DND-41 (cell line): ENCODE measurements around the gene PYGB.

Source experiments
- ATAC-seq: fragments of 200-7000 bp; cut with Tn5 transposase; 3 replicates; pipeline ENCODE4 v1.9.1; 2021; ENCODE audit warnings: low read depth; ENCODE audit not compliant: insufficient read depth
- DNase-seq: peaks from one replicate; pipeline ENCODE4 v3.0.0-alpha.2; 2020
- H2AFZ ChIP-seq: 2 replicates; pipeline ENCODE4 v1.6.0; 2012; ENCODE audit warnings: low read depth, low read length
- H3K27ac ChIP-seq: 2 replicates; pipeline ENCODE4 v1.5.1; 2012; ENCODE audit warnings: low read length, inconsistent platforms
- H3K27me3 ChIP-seq: fragments of 200-600 bp; sonication (generic); 2 replicates; pipeline ENCODE4 v1.6.0; 2012; ENCODE audit warnings: low read length, mild to moderate bottlenecking, inconsistent platforms; ENCODE audit not compliant: insufficient read depth, poor library complexity
- H3K36me3 ChIP-seq: 2 replicates; pipeline ENCODE4 v1.5.1; 2012; ENCODE audit warnings: low read length, inconsistent platforms; ENCODE audit not compliant: insufficient read depth
- H3K4me1 ChIP-seq: 2 replicates; pipeline ENCODE4 v1.5.1; 2012; ENCODE audit warnings: mild to moderate bottlenecking, low read length; ENCODE audit not compliant: insufficient read depth
- H3K4me2 ChIP-seq: 2 replicates; pipeline ENCODE4 v1.6.0; 2012; ENCODE audit warnings: mild to moderate bottlenecking, moderate library complexity, low read length, inconsistent platforms; ENCODE audit not compliant: insufficient read depth
- H3K4me3 ChIP-seq, 2 experiments: fragments of 200-600 bp in 1 of 2; shearing (Covaris generic) in 1 of 2; 2 replicates each; pipeline ENCODE4 v1.5.1; 2012 to 2016; ENCODE audit warnings: inconsistent platforms in 2 of 2, low read length in 2 of 2, mild to moderate bottlenecking in 2 of 2, low read depth in 1 of 2, moderate library complexity in 1 of 2
- H3K79me2 ChIP-seq: 2 replicates; pipeline ENCODE4 v1.6.0; 2012; ENCODE audit warnings: low read length, inconsistent platforms; ENCODE audit not compliant: insufficient read depth
- H3K9ac ChIP-seq: 2 replicates; pipeline ENCODE4 v1.6.0; 2012; ENCODE audit warnings: low read depth, mild to moderate bottlenecking, inconsistent platforms, low read length, moderate library complexity
- H3K9me3 ChIP-seq: 2 replicates; pipeline ENCODE4 v1.5.1; 2012; ENCODE audit warnings: low read length, moderate library complexity, mild to moderate bottlenecking, inconsistent platforms; ENCODE audit not compliant: insufficient read depth, severe bottlenecking
- H4K20me1 ChIP-seq: 2 replicates; pipeline ENCODE4 v1.6.0; 2012; ENCODE audit warnings: low read length; ENCODE audit not compliant: insufficient read depth
- CTCF ChIP-seq: IDR thresholded peaks from 2 replicates; pipeline ENCODE4 v1.5.1; 2012; ENCODE audit warnings: borderline replicate concordance, low read length, moderate library complexity, mild to moderate bottlenecking; ENCODE audit not compliant: poor library complexity, severe bottlenecking; ENCODE audit errors: extremely low read depth
- EZH2 ChIP-seq: IDR thresholded peaks from 3 replicates; pipeline ENCODE4 v1.6.1; 2012; ENCODE audit warnings: borderline replicate concordance, low read depth, mild to moderate bottlenecking, moderate library complexity, low read length, inconsistent platforms; ENCODE audit not compliant: severe bottlenecking

PYGB gene

GRCh38 chr20:25236450-25237304, 11.2 kb upstream of the PYGB start:
- no peaks in the 10 kb centered on the region for H3K9me3 ChIP-seq
- no peak overlapping the region for H3K9ac ChIP-seq
- H3K4me1 ChIP-seq: peaks cover 14% of the 10 kb centered on the region
- H3K4me3 ChIP-seq: no peak overlapping the region
- ATAC-seq (no peak), DNase-seq (no peak)
- H3K27ac ChIP-seq: no peak overlapping the region
- no peak overlapping the region for H2AFZ ChIP-seq
- H3K36me3 ChIP-seq: no peaks in the 10 kb centered on the region
- H3K4me2 ChIP-seq: no peak overlapping the region
- no peaks in the 10 kb centered on the region for H3K79me2 ChIP-seq
- TF ChIP-seq CTCF (no peak), EZH2 (no peak)
- no peaks in the 10 kb centered on the region for H3K27me3 ChIP-seq
- no peaks in the 10 kb centered on the region for H4K20me1 ChIP-seq

GRCh38 chr20:25237610-25238318, 10.1 kb upstream of the PYGB start:
- no peak for TF ChIP-seq EZH2
- TF ChIP-seq CTCF: no peak
- Histone ChIP-seq H3K4me3 (no peak overlapping the region), H3K4me2 (no peak overlapping the region), H3K79me2 (no peaks in the 10 kb centered on the region), H3K27me3 (no peaks in the 10 kb centered on the region), H3K36me3 (no peaks in the 10 kb centered on the region), H3K4me1 (peaks cover 14% of the 10 kb centered on the region), H3K9ac (peak overlapping the region; percentile 9; the same call in 1 of the 2 replicates), H3K27ac (peak overlapping the region; percentile 22; the same call in 1 of the 2 replicates), H3K9me3 (no peaks in the 10 kb centered on the region), H4K20me1 (no peaks in the 10 kb centered on the region), H2AFZ (no peak overlapping the region)
- ATAC-seq (peak; percentile 89), DNase-seq (peak; percentile 59)

- Histone ChIP-seq H3K4me2 (no peak overlapping the region), H4K20me1 (no peaks in the 10 kb centered on the region), H3K27me3 (no peaks in the 10 kb centered on the region), H3K79me2 (no peaks in the 10 kb centered on the region), H3K9me3 (no peaks in the 10 kb centered on the region), H3K36me3 (no peaks in the 10 kb centered on the region), H3K4me1 (peaks cover 14% of the 10 kb centered on the region), H2AFZ (no peak overlapping the region), H3K27ac (peak overlapping the region; percentile 2; the same call in 1 of the 2 replicates), H3K9ac (peak overlapping the region; percentile 9; the same call in 1 of the 2 replicates), H3K4me3 (no peak overlapping the region)
- no peak for DNase-seq
- no peak for ATAC-seq
- TF ChIP-seq EZH2 (no peak), CTCF (no peak)
Observed at GRCh38 chr20:25238319-25239037, 9.4 kb upstream of the PYGB start.
